ENCODE results near the gene ACD.

GRCh38 chr16:67668495-67669157, 8.6 kb upstream of the ACD start:
- TF ChIP-seq POLR2A (IDR thresholded peaks at IDR 0.05), result no peak
- TF ChIP-seq CTCF (IDR thresholded peaks at IDR 0.05), result peak in 1 of 7 experiments; percentile 12

Measured in body of pancreas (tissue), 4 donors.